HepG2 (cell line): ENCODE data around the gene MDP1. TPM values are rescaled to one million over a fixed set of nuclear protein-coding genes. Genes with fewer than 3 reads are reported as not detected.

Source experiments
- ATM ChIP-seq: fragments of 450-650 bp; IDR thresholded peaks from 2 replicates; pipeline ENCODE4 v1.7.1; 2017; ENCODE audit warnings: mild to moderate bottlenecking, borderline replicate concordance
- CBX2 ChIP-seq, 2 experiments: fragments of 200-600 bp in 1 of 2; sonication (generic); formaldehyde crosslinking in 1 of 2; IDR thresholded peaks; 2 replicates each; pipeline versions ENCODE4 v1.7.0 to v1.8.1; 2018 to 2022; ENCODE audit warnings: low read depth in 2 of 2, low read length in 1 of 2, mild to moderate bottlenecking in 1 of 2, missing genetic modification reagents in 1 of 2
- CEBPB ChIP-seq: IDR thresholded peaks from 2 replicates; pipeline ENCODE4 v1.6.1; 2011; ENCODE audit warnings: low read depth, low read length, improper control_type of control experiment, borderline replicate concordance
- CENPX ChIP-seq: sonication (generic); formaldehyde crosslinking; IDR thresholded peaks from 2 replicates; pipeline ENCODE4 v1.9.0; 2021; ENCODE audit warnings: mild to moderate bottlenecking, missing genetic modification reagents, moderate library complexity
- FOSL2 ChIP-seq: sonication (generic); formaldehyde crosslinking; IDR thresholded peaks from 2 replicates; pipeline ENCODE4 v1.4.0; 2020; ENCODE audit warnings: missing genetic modification reagents
- FOXO1 ChIP-seq: sonication (generic); formaldehyde crosslinking; IDR thresholded peaks from 2 replicates; pipeline ENCODE4 v1.4.0; 2020; ENCODE audit warnings: missing genetic modification reagents
- HNRNPL ChIP-seq: fragments of 200-400 bp; formaldehyde crosslinking; IDR thresholded peaks from 2 replicates; pipeline ENCODE4 v1.6.1; 2017; ENCODE audit warnings: mild to moderate bottlenecking, low read depth, low read length
- MXD4 ChIP-seq: IDR thresholded peaks from 2 replicates; pipeline ENCODE4 v1.6.1; 2016; ENCODE audit warnings: mild to moderate bottlenecking, missing biosample characterization, missing genetic modification reagents
- NCOA2 ChIP-seq: sonication (generic); formaldehyde crosslinking; IDR thresholded peaks from 2 replicates; pipeline ENCODE4 v1.8.0; 2022; ENCODE audit warnings: inconsistent platforms
- PAF1 ChIP-seq: IDR thresholded peaks from 2 replicates; pipeline ENCODE4 v1.6.1; 2016; ENCODE audit warnings: missing genetic modification reagents, missing compliant biosample characterization
- PRDM15 ChIP-seq: sonication (generic); formaldehyde crosslinking; IDR thresholded peaks from 2 replicates; pipeline ENCODE4 v1.4.0; 2020; ENCODE audit warnings: missing genetic modification reagents
- SMAD9 ChIP-seq: sonication (generic); formaldehyde crosslinking; IDR thresholded peaks from 2 replicates; pipeline ENCODE4 v1.5.1; 2020; ENCODE audit warnings: mild to moderate bottlenecking, missing genetic modification reagents
- SOX5 ChIP-seq: IDR thresholded peaks from 2 replicates; pipeline ENCODE4 v1.6.1; 2016; ENCODE audit warnings: borderline replicate concordance
- TMF1 ChIP-seq: sonication (generic); formaldehyde crosslinking; IDR thresholded peaks from 2 replicates; pipeline ENCODE4 v1.8.1; 2022; ENCODE audit warnings: low read depth, missing genetic modification reagents
- YY1 ChIP-seq: IDR thresholded peaks from 2 replicates; pipeline ENCODE4 v1.6.1; 2011; ENCODE audit warnings: low read length, low read depth, moderate library complexity, mild to moderate bottlenecking; ENCODE audit not compliant: insufficient read depth, insufficient replicate concordance
- ZBTB38 ChIP-seq: sonication (generic); formaldehyde crosslinking; IDR thresholded peaks from 2 replicates; pipeline ENCODE4 v1.5.1; 2020; ENCODE audit warnings: mild to moderate bottlenecking, missing genetic modification reagents
- ZBTB7B ChIP-seq: sonication (generic); formaldehyde crosslinking; IDR thresholded peaks from 2 replicates; pipeline ENCODE4 v1.4.0; 2020; ENCODE audit warnings: missing genetic modification reagents
- ZNF121 ChIP-seq: sonication (generic); formaldehyde crosslinking; IDR thresholded peaks from 2 replicates; pipeline ENCODE4 v1.5.0; 2020; ENCODE audit warnings: mild to moderate bottlenecking, missing genetic modification reagents
- ZNF20 ChIP-seq: sonication (generic); formaldehyde crosslinking; IDR thresholded peaks from 2 replicates; pipeline ENCODE4 v1.4.0; 2020; ENCODE audit warnings: mild to moderate bottlenecking, moderate library complexity, missing genetic modification reagents
- ZNF513 ChIP-seq: sonication (generic); formaldehyde crosslinking; conservative IDR thresholded peaks from 2 replicates; pipeline ENCODE4 v1.5.0; 2020; ENCODE audit warnings: missing genetic modification reagents
- ZNF558 ChIP-seq: sonication (generic); formaldehyde crosslinking; IDR thresholded peaks from 2 replicates; pipeline ENCODE4 v1.9.0; 2022; ENCODE audit warnings: mild to moderate bottlenecking, missing genetic modification reagents, borderline replicate concordance
- ZNF629 ChIP-seq: sonication (generic); formaldehyde crosslinking; conservative IDR thresholded peaks from 2 replicates; pipeline ENCODE4 v1.5.0; 2020; ENCODE audit warnings: missing genetic modification reagents
- ZNF766 ChIP-seq: sonication (generic); formaldehyde crosslinking; IDR thresholded peaks from 2 replicates; pipeline ENCODE4 v1.5.0; 2020; ENCODE audit warnings: missing genetic modification reagents, borderline replicate concordance
- polyA plus RNA-seq, 8 experiments: library from polyadenylated mRNA; depleted of rRNA in 3 of 8; stranded (reverse) in 7 of 8; unstranded in 1 of 8; fragments of >200 nt; fragmentation: Illumina TruSeq in 4 of 8; extraction: Trizol in 4 of 8; gene quantifications; 2 replicates each; pipeline versions ENCODE4 v1.2.1 to v1.2.3, GENCODE V29; 2011 to 2016; ENCODE audit warnings: low read depth in 4 of 8, missing spikeins in 1 of 8, mixed read lengths in 1 of 8; ENCODE audit not compliant: insufficient read depth in 1 of 8
- total RNA-seq, 5 experiments: library from RNA; depleted of rRNA; stranded (reverse); fragments of >200 nt; fragmentation: Illumina TruSeq; extraction: Trizol; gene quantifications; 2 replicates each; pipeline ENCODE4 v1.2.3, GENCODE V29; 2016; ENCODE audit warnings: low read depth in 1 of 5
- TF ChIP-seq, protein P1 (sequence below): sonication (generic); formaldehyde crosslinking; IDR thresholded peaks from 2 replicates; pipeline ENCODE4 v1.5.0; 2020; ENCODE audit warnings: missing genetic modification reagents

MDP1 gene
- total and polyA plus RNA-seq, 2 of the 13 experiments (the other 11 are each of a cell fraction or from before 2014, with no cell fraction given): 44.1 to 48.7 TPM

- TF ChIP-seq CENPX (CRISPR knock-in tag) (no peak), ZNF629 (CRISPR knock-in tag) (peak; percentile 80), PAF1 (CRISPR knock-in tag) (peak; percentile 90), ATM (no peak), HNRNPL (peak; percentile 84; the same call in 1 of the 2 replicates), SOX5 (CRISPR knock-in tag) (peak; percentile 83), FOSL2 (CRISPR knock-in tag) (peak; percentile 91), SMAD9 (CRISPR knock-in tag) (no peak), CEBPB (peak; percentile 100), FOXO1 (peak; percentile 87), CBX2 (IDR thresholded peaks at IDR 0.05; ENCODE audit: low read depth, low read length) (no peak), CBX2 (CRISPR knock-in tag; IDR thresholded peaks at IDR 0.05; ENCODE audit: low read depth) (no peak), TMF1 (peak; percentile 97), PRDM15 (CRISPR knock-in tag) (no peak; the same call in none of the 2 replicates), NCOA2 (CRISPR knock-in tag) (peak; percentile 76; the same call in 1 of the 2 replicates), ZBTB38 (peak; percentile 97), ZNF513 (peak; percentile 99), ZBTB7B (CRISPR knock-in tag) (peak; percentile 96), ZNF558 (CRISPR knock-in tag) (no peak), MXD4 (CRISPR knock-in tag) (peak; percentile 94), YY1 (peak; percentile 96), ZNF766 (CRISPR knock-in tag) (peak; percentile 99), ZNF20 (CRISPR knock-in tag) (no peak), ZNF121 (CRISPR knock-in tag) (peak; percentile 59; the same call in 1 of the 2 replicates)
- TF ChIP-seq, protein P1, sequence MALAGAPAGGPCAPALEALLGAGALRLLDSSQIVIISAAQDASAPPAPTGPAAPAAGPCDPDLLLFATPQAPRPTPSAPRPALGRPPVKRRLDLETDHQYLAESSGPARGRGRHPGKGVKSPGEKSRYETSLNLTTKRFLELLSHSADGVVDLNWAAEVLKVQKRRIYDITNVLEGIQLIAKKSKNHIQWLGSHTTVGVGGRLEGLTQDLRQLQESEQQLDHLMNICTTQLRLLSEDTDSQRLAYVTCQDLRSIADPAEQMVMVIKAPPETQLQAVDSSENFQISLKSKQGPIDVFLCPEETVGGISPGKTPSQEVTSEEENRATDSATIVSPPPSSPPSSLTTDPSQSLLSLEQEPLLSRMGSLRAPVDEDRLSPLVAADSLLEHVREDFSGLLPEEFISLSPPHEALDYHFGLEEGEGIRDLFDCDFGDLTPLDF (CRISPR knock-in tag): no peak; the same call in 1 of the 2 replicates
These were observed at the start of gene MDP1 (continued) for GRCh38 chr14:24215495-24216344.
